Nucleus accumbens (tissue), 56 donors: ENCODE measurements around the gene AGXT2.

Source experiments
- DNase-seq, 56 donors: peaks; one replicate each; lab custom pipeline; 2025; lab: John Stamatoyannopoulos, UW

AGXT2 gene

GRCh38 chr5:35016174-35017051 lies 31.3 kb downstream of the AGXT2 start:
- no peak for DNase-seq

DNA sequence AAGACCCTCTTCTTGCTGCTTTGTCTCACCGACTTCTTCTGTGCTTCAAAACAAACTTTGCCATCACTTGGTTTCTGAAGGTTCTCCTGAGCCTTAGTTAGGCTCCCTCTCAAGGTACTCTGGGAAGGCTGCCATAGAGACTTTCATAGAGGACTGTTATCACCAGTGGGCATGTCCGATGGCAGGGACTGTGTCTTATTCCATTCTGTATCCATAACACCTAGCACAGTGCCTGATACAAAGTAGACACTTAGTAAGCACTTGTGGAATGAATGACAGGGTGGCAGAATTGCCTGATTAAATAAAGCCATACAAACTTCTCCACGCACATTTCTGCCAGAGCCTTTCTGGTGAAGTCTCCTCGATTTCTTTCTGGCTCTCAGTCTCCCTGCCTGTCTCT lies 32.7 kb downstream of the AGXT2 start:
- DNase-seq: no peak

DNA sequence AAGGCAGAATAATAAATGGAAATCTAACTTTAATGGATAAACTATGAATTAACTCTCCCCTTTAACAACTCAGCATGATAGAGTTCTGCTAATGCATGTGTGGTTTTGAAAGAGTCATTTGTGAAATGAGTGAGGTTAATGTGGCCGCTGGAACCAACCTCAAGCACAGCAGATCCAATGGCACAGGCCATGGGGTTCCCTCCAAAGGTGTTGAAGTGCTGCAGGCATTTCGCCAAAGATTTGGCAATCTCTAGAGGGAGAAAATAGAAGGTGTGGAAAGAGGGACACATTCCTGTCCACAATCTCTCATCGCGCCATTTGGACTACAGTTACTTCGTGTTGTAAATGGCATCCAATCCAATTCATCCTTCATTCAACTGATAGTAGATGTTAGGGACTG lies 35.0 kb downstream of the AGXT2 start:
- no peak for DNase-seq

GRCh38 chr5:35012365-35012764 lies 35.4 kb downstream of the AGXT2 start:
- no peak for DNase-seq

- DNase-seq: no peak
Observed at GRCh38 chr5:35010676-35011075, 37.1 kb downstream of the AGXT2 start.

DNA sequence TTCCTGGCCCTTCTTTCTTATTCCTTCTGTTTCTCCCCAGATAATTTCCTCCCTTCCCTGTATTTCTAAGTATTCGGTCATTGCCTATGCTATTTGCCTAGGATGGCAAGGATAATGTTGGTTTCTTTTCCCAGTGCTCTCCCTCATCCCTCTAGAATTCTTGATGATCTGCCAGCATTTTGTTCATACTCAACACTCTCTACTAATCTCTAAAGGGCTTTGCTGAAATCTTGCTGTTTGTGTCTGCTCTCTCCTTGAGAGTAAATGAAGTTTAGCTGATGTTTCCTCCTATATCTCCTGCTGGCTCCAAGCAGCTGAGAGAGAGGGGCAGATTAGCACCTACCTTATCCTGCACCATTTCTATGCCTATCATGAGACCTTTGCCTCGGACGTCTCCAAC lies 38.1 kb downstream of the AGXT2 start:
- DNase-seq: no peak

- no peak for DNase-seq
Observed at GRCh38 chr5:35009019-35009418, 38.7 kb downstream of the AGXT2 start.

GRCh38 chr5:35004771-35005170 lies 43.0 kb downstream of the AGXT2 start:
- DNase-seq: no peak

DNA sequence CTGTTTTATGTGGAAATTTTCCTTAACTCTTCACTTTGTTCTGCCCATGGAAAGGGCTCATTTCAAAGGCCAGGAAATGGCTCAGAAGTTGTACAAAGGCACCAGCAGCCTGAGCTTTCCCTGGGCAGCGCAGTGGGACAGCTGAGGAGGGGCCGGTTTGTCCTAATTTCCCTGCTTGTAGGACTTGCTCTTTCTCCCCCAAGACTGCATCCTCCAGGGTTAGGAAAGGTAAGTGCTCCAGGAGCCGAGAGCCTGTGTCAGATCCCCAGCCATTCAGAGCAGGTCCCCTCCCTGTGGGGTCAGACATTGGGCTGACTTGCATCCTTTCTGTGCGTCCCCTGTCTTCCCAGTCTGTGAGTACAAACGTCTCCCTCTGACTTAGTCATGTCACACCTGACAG lies 43.5 kb downstream of the AGXT2 start:
- DNase-seq: no peak

GRCh38 chr5:35003018-35003957 lies 44.5 kb downstream of the AGXT2 start:
- peak in 41 of 56 donors; percentile 0 to 68 (median 21) for DNase-seq

- DNase-seq: no peak
Observed at GRCh38 chr5:35002459-35002858, 45.3 kb downstream of the AGXT2 start.

DNA sequence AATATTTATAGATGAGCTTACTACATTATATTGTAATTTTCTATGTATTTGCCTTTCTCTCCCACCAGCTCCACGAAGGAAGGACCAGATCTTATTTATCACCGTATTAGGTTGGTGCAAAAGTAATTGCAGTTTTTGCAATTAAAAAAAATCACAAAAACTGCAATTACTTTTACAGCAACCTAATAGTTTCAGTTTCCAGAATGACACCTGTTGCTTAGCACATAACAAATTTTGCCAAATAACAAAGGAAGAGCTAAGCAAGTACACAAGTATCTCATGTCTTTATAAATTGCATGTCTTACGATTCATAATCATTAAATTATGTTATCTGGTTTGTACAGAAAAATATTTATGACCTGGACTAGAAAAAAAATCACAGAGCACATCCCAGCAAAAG lies 45.9 kb downstream of the AGXT2 start:
- no peak for DNase-seq

- no peak for DNase-seq
Observed at GRCh38 chr5:34998058-34998789, 49.5 kb downstream of the AGXT2 start.

- DNase-seq: no peak
Observed at GRCh38 chr5:34996261-34996660, 51.5 kb downstream of the AGXT2 start.

DNA sequence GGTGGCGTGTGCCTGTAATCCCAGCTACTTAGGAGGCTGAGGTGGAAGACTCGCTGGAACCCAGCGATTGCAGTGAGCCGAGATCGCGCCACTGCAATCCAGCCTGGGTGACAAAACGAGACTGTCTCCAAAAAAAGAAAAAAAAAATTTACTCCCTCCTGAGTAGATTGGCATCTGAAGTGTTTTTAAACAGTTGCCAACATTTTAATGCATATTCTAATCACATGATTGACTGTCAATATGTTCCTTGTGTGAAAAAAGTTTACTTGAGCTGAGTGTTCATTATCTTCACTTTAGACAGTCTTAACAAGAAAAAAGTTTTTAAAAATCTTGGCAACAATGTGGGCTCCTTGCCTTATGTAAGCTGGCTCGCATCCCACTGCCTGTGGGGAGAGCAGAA lies 53.8 kb downstream of the AGXT2 start:
- DNase-seq: no peak

DNA sequence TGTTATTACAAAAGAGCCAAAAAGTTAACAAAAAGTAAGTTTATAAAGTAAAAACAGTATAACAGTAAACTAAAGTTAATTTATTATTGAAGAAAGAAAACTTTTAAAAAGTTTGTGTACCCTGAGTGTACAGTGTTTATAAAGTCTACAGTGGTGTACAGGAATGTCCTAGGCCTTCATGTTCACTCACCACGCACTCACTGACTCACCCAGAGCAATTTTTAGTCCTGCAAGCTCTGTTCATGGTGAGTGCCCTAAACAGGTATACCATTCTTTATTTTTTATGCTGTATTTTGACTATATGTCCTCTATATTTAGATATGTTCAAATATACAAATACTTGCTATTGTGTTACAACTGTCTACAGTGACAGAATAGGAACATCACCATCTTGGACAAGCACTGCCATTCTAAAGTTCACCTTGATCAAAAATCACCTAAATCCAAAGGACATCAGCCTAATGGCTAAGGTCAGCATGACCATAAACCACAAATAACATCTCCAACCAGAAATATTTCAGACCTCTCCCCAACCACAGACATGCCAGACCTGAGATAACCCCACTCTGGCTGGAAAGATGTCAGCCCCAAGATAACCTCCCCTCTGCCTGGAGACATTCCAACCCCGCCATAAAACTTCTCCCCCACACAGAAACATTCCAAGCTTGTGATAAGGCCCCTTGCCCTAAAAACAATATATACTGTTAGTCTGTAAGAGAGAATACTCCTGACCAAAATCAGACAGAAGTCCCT lies 56.1 kb downstream of the AGXT2 start:
- DNase-seq: no peak

DNA sequence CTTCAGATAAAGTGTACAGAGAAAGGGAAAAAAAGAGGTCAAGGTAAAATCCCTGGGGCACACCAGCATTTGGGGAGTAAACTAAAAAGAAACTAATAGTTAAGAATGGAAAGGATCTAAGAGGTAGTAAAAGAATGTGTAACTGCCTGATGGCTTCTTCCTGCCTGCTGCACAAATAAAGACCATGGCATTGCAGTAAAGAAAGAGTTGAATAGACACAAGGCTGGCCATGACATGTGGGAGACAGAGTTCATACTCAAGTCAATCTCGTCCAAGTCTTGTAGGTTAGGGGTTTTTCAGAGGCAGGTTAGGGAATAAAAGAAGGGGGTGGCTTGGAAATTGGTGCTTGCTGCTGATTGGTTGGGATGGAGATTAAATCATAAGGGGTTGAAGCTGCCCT lies 60.8 kb downstream of the AGXT2 start:
- no peak for DNase-seq

- no peak for DNase-seq
Observed at GRCh38 chr5:34982823-34983222, 64.9 kb downstream of the AGXT2 start.

GRCh38 chr5:34978681-34979080 lies 69.1 kb downstream of the AGXT2 start:
- DNase-seq: no peak
